ENCODE results near the gene MAS1L. TPM values are rescaled to one million over a fixed set of nuclear protein-coding genes. Genes with fewer than 3 reads are reported as not detected.
"Not testable (repeated sequence)": the region's sequence is repeated elsewhere in the genome, so short reads cannot be mapped to it uniquely, and the experiment has no call there.

The MAS1L gene
- polyA plus RNA-seq, 3 donors, result 0.34 TPM; not detected in 2

DNA sequence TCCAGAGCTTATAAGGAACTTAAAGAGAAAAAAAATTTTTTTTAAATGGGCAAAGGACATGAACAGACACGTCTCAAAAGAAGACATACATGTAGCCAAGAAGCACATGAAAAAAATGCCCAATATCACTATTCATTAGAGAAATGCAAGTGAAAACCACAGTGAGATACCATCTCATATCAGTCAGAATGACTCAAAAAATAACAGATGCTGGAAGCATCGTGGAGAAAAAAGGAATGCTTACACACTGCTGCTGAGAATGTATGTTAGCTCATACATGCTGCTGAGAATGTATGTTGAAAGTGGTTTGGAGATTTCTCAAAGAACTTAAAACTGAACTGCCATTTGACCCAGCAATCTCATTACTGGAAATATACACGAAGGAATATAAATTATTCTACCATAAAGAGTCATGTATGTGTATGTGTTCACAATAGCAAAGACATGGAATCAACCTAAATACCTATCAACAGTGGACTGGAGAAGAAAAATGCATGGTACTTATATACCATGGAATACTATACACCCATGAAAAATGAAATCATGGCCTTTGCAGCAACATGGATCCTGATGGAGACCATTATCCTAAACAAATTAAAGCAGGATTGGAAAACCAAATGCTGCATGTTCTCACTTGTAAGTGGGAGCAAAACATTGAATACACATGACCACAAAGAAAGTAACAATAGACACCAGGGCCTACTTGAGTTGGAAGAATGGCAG, 36.1 kb downstream of the MAS1L start:
- no peak overlapping the region for H3K27ac ChIP-seq (ENCODE audit: low read depth, low read length)
- WGBS, 3 donors, result 67 to 76% (median 69%) methylated on average over 3 of the region's 3 CpGs

GRCh38 chr6:29447670-29448069, 40.1 kb downstream of the MAS1L start:
- H3K27ac ChIP-seq (ENCODE audit: low read depth, low read length), result no peak overlapping the region
- WGBS, 3 donors, result 80 to 100% (median 89%) methylated on average over 1 of the region's 1 CpG

- not testable (repeated sequence) for H3K27ac ChIP-seq (ENCODE audit: low read depth, low read length)
- WGBS, 3 donors, result 73 to 80% (median 74%) methylated on average over 1 of the region's 1 CpG
These were observed 43.7 kb downstream of the MAS1L start for GRCh38 chr6:29444031-29444430.

DNA sequence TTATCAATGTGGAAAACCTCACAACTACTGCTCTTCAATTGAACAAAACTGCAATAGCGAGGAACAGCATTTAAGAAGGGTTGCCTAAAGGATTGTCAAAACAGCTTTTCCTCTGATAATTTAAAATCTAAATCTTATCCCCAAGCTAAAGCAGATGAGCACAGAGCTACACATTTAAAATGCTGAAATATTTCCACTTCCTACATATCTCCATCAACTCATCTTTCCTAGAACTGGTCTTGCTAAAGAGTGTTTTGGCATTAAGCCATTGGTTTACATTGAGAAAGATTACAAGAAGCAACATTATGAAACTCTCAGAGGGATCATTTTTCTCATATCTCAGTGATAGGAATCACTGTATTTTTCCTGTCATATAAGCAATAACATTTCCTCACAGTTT, 45.0 kb downstream of the MAS1L start:
- no peak overlapping the region for H3K27ac ChIP-seq (ENCODE audit: low read depth, low read length)
- 80 to 88% (median 88%) methylated on average over 1 of the region's 1 CpG for WGBS, 3 donors

- H3K27ac ChIP-seq (ENCODE audit: low read depth, low read length), result no peak within 1 kb of the TSS
These were observed 48.8 kb downstream of the MAS1L start, which contains the start of gene OR10C1 for GRCh38 chr6:29439006-29439405. TSS of gene OR10C1 (plus strand) at chr6:29439306. CDS start at chr6:29440016, 710 bp downstream.

- H3K27ac ChIP-seq (ENCODE audit: low read depth, low read length), result not testable (repeated sequence)
- 65 to 74% (median 70%) methylated on average over 18 of the region's 18 CpGs for WGBS, 3 donors
These were observed 51.0 kb downstream of the MAS1L start for GRCh38 chr6:29436730-29437129.

Other genes with a start within 250 kb of the MAS1L start
- gene OR14J1, start 186.3 kb downstream of the MAS1L start, polyA plus RNA-seq, result not detected
- not detected for gene OR5V1, start 119.1 kb downstream of the MAS1L start, polyA plus RNA-seq
- gene OR12D3, start 112.7 kb downstream of the MAS1L start, polyA plus RNA-seq, result not detected
- not detected for gene OR12D2, start 92.3 kb downstream of the MAS1L start, polyA plus RNA-seq
- gene OR12D1, start 73.0 kb downstream of the MAS1L start, polyA plus RNA-seq, result not detected
- not detected for gene OR10C1, start 48.6 kb downstream of the MAS1L start, polyA plus RNA-seq
- gene OR11A1, start 30.9 kb downstream of the MAS1L start, polyA plus RNA-seq, result not detected
- not detected for gene OR2H1, start 30.8 kb downstream of the MAS1L start, polyA plus RNA-seq
- 1 to 10 TPM in 1 of 3 donors, under 1 TPM in 2; 0.67 to 2.4 (median 0.77) TPM for gene UBD, start 71.8 kb upstream of the MAS1L start, polyA plus RNA-seq
- gene OR2H2, start 97.2 kb upstream of the MAS1L start, polyA plus RNA-seq, result not detected
- gene GABBR1, start 145.2 kb upstream of the MAS1L start, polyA plus RNA-seq, result 10 to 100 TPM in 2 of 3 donors, 1 to 10 TPM in 1; 7.0 to 35.0 (median 17.7) TPM
- not detected for gene MOG, start 169.1 kb upstream of the MAS1L start, polyA plus RNA-seq
- under 1 TPM in 2 of 3 donors, not detected in 1; 0.34 to 0.61 TPM for gene ZFP57, start 193.2 kb upstream of the MAS1L start, polyA plus RNA-seq
- gene HLA-F, start 235.5 kb upstream of the MAS1L start, polyA plus RNA-seq, result 10 to 100 TPM; 43.4 to 99.6 (median 88.8) TPM

All from adipose tissue (tissue), 3 donors.